DND-41 (cell line): ENCODE data around the gene MEF2C.

Source experiments
- ATAC-seq: fragments of 200-7000 bp; cut with Tn5 transposase; 3 replicates; pipeline ENCODE4 v1.9.1; 2021; ENCODE audit warnings: low read depth; ENCODE audit not compliant: insufficient read depth
- DNase-seq: peaks from one replicate; pipeline ENCODE4 v3.0.0-alpha.2; 2020
- H2AFZ ChIP-seq: 2 replicates; pipeline ENCODE4 v1.6.0; 2012; ENCODE audit warnings: low read depth, low read length
- H3K27ac ChIP-seq: 2 replicates; pipeline ENCODE4 v1.5.1; 2012; ENCODE audit warnings: low read length, inconsistent platforms
- H3K27me3 ChIP-seq: fragments of 200-600 bp; sonication (generic); 2 replicates; pipeline ENCODE4 v1.6.0; 2012; ENCODE audit warnings: low read length, mild to moderate bottlenecking, inconsistent platforms; ENCODE audit not compliant: insufficient read depth, poor library complexity
- H3K36me3 ChIP-seq: 2 replicates; pipeline ENCODE4 v1.5.1; 2012; ENCODE audit warnings: low read length, inconsistent platforms; ENCODE audit not compliant: insufficient read depth
- H3K4me1 ChIP-seq: 2 replicates; pipeline ENCODE4 v1.5.1; 2012; ENCODE audit warnings: mild to moderate bottlenecking, low read length; ENCODE audit not compliant: insufficient read depth
- H3K4me2 ChIP-seq: 2 replicates; pipeline ENCODE4 v1.6.0; 2012; ENCODE audit warnings: mild to moderate bottlenecking, moderate library complexity, low read length, inconsistent platforms; ENCODE audit not compliant: insufficient read depth
- H3K4me3 ChIP-seq, 2 experiments: fragments of 200-600 bp in 1 of 2; shearing (Covaris generic) in 1 of 2; 2 replicates each; pipeline ENCODE4 v1.5.1; 2012 to 2016; ENCODE audit warnings: inconsistent platforms in 2 of 2, low read length in 2 of 2, mild to moderate bottlenecking in 2 of 2, low read depth in 1 of 2, moderate library complexity in 1 of 2
- H3K79me2 ChIP-seq: 2 replicates; pipeline ENCODE4 v1.6.0; 2012; ENCODE audit warnings: low read length, inconsistent platforms; ENCODE audit not compliant: insufficient read depth
- H3K9ac ChIP-seq: 2 replicates; pipeline ENCODE4 v1.6.0; 2012; ENCODE audit warnings: low read depth, mild to moderate bottlenecking, inconsistent platforms, low read length, moderate library complexity
- H3K9me3 ChIP-seq: 2 replicates; pipeline ENCODE4 v1.5.1; 2012; ENCODE audit warnings: low read length, moderate library complexity, mild to moderate bottlenecking, inconsistent platforms; ENCODE audit not compliant: insufficient read depth, severe bottlenecking
- H4K20me1 ChIP-seq: 2 replicates; pipeline ENCODE4 v1.6.0; 2012; ENCODE audit warnings: low read length; ENCODE audit not compliant: insufficient read depth
- CTCF ChIP-seq: IDR thresholded peaks from 2 replicates; pipeline ENCODE4 v1.5.1; 2012; ENCODE audit warnings: borderline replicate concordance, low read length, moderate library complexity, mild to moderate bottlenecking; ENCODE audit not compliant: poor library complexity, severe bottlenecking; ENCODE audit errors: extremely low read depth
- EZH2 ChIP-seq: IDR thresholded peaks from 3 replicates; pipeline ENCODE4 v1.6.1; 2012; ENCODE audit warnings: borderline replicate concordance, low read depth, mild to moderate bottlenecking, moderate library complexity, low read length, inconsistent platforms; ENCODE audit not compliant: severe bottlenecking

Gene MEF2C

GRCh38 chr5:88769165-88769564 lies 113.8 kb downstream of the MEF2C start:
- ATAC-seq: no peak
- no peak for TF ChIP-seq CTCF
- no peak for TF ChIP-seq EZH2
- no peak overlapping the region for H2AFZ ChIP-seq
- no peak overlapping the region for H3K9ac ChIP-seq
- no peaks in the 10 kb centered on the region for H3K4me1 ChIP-seq
- no peaks in the 10 kb centered on the region for H3K36me3 ChIP-seq
- H3K27ac ChIP-seq: no peak overlapping the region
- no peak overlapping the region for H3K4me2 ChIP-seq
- no peaks in the 10 kb centered on the region for H4K20me1 ChIP-seq
- no peaks in the 10 kb centered on the region for H3K27me3 ChIP-seq
- no peaks in the 10 kb centered on the region for H3K79me2 ChIP-seq
- no peak overlapping the region for H3K4me3 ChIP-seq
- DNase-seq: no peak
- H3K9me3 ChIP-seq: no peaks in the 10 kb centered on the region

- no peaks in the 10 kb centered on the region for H3K36me3 ChIP-seq
- H3K79me2 ChIP-seq: no peaks in the 10 kb centered on the region
These were observed 114.6 kb downstream of the MEF2C start for GRCh38 chr5:88768411-88768810.

GRCh38 chr5:88765798-88766197 lies 117.2 kb downstream of the MEF2C start:
- Histone ChIP-seq H3K4me1 (no peaks in the 10 kb centered on the region), H3K27me3 (no peaks in the 10 kb centered on the region), H3K4me3 (no peak overlapping the region), H4K20me1 (no peaks in the 10 kb centered on the region), H3K36me3 (no peaks in the 10 kb centered on the region), H3K9me3 (no peaks in the 10 kb centered on the region), H3K27ac (no peak overlapping the region), H3K79me2 (no peaks in the 10 kb centered on the region), H3K9ac (no peak overlapping the region), H2AFZ (no peak overlapping the region), H3K4me2 (no peak overlapping the region)
- no peak for DNase-seq
- TF ChIP-seq EZH2: no peak
- no peak for TF ChIP-seq CTCF
- ATAC-seq: no peak

More at GRCh38 chr5:88768411-88768810, 114.6 kb downstream of the MEF2C start:
- H2AFZ ChIP-seq: no peak overlapping the region
- H3K9ac ChIP-seq: no peak overlapping the region
- H3K4me2 ChIP-seq: no peak overlapping the region
- TF ChIP-seq CTCF (no peak), EZH2 (no peak)
- H3K9me3 ChIP-seq: no peaks in the 10 kb centered on the region
- H3K27me3 ChIP-seq: no peaks in the 10 kb centered on the region
- no peak for ATAC-seq
- DNase-seq: no peak
- no peaks in the 10 kb centered on the region for H4K20me1 ChIP-seq
- no peak overlapping the region for H3K4me3 ChIP-seq
- no peak overlapping the region for H3K27ac ChIP-seq
- no peaks in the 10 kb centered on the region for H3K4me1 ChIP-seq

- no peaks in the 10 kb centered on the region for H3K79me2 ChIP-seq
- H3K4me3 ChIP-seq: no peak overlapping the region
- H4K20me1 ChIP-seq: no peaks in the 10 kb centered on the region
- H3K9ac ChIP-seq: no peak overlapping the region
- no peaks in the 10 kb centered on the region for H3K36me3 ChIP-seq
- H3K27ac ChIP-seq: no peak overlapping the region
- DNase-seq (no peak), ATAC-seq (no peak)
- no peak overlapping the region for H2AFZ ChIP-seq
- H3K4me2 ChIP-seq: no peak overlapping the region
- TF ChIP-seq EZH2 (no peak), CTCF (no peak)
- H3K27me3 ChIP-seq: no peaks in the 10 kb centered on the region
- H3K4me1 ChIP-seq: no peaks in the 10 kb centered on the region
- no peaks in the 10 kb centered on the region for H3K9me3 ChIP-seq
These were observed 117.8 kb downstream of the MEF2C start for GRCh38 chr5:88765171-88765570.
